Testis (tissue), 2 donors: ENCODE results near the gene ICAM5.

Experiments used
- POLR2A ChIP-seq: fragments of 450-650 bp; IDR thresholded peaks from one replicate; pipeline ENCODE4 v1.6.1; 2017; ENCODE audit warnings: antibody characterized with exemption, mild to moderate bottlenecking, moderate library complexity
- TF ChIP-seq, protein P1 (sequence below), 3 experiments: fragments of 450-650 bp in 2 of 3; fragments of 200-600 bp in 1 of 3; sonication (generic) in 1 of 3; IDR thresholded peaks; one replicate each; pipeline ENCODE4 v1.5.1; 2016 to 2019; ENCODE audit warnings: antibody characterized with exemption in 3 of 3, mild to moderate bottlenecking in 2 of 3, moderate library complexity in 1 of 3

- TF ChIP-seq, protein P1, sequence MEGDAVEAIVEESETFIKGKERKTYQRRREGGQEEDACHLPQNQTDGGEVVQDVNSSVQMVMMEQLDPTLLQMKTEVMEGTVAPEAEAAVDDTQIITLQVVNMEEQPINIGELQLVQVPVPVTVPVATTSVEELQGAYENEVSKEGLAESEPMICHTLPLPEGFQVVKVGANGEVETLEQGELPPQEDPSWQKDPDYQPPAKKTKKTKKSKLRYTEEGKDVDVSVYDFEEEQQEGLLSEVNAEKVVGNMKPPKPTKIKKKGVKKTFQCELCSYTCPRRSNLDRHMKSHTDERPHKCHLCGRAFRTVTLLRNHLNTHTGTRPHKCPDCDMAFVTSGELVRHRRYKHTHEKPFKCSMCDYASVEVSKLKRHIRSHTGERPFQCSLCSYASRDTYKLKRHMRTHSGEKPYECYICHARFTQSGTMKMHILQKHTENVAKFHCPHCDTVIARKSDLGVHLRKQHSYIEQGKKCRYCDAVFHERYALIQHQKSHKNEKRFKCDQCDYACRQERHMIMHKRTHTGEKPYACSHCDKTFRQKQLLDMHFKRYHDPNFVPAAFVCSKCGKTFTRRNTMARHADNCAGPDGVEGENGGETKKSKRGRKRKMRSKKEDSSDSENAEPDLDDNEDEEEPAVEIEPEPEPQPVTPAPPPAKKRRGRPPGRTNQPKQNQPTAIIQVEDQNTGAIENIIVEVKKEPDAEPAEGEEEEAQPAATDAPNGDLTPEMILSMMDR (IDR thresholded peaks at IDR 0.05) = no peak
- no peak for TF ChIP-seq POLR2A
Measured at GRCh38 chr19:10292789-10293636, 3.3 kb downstream of the ICAM5 start.
